ENCODE results near the gene TPRA1.

Gene TPRA1

DNA sequence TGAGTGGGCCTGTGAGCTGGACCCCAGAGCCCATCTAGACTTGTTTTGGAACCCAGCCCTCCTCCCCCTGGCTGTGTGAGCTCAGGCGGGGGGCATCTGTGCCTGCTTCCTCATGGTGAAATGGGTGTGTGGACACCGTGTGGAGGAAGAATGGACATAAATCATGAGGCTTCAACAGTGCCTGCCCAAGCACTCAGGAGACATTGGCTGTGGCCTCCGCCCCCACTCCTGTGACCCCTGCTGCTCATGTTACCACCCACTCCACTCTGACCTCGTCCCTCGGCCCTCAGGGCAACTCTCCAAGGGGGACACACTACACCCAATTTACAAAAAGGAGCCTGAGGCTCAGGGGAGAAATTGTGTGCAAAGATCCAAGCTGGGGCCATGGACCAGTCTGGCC is 16.6 kb downstream of the TPRA1 start:
- no peak for ATAC-seq
- TF ChIP-seq SNAI2 (CRISPR knock-in tag; IDR thresholded peaks at IDR 0.05) (no peak), RARB (CRISPR knock-in tag; IDR thresholded peaks at IDR 0.05) (no peak), ZC3H10 (CRISPR knock-in tag; IDR thresholded peaks at IDR 0.05) (no peak), GLIS3 (CRISPR knock-in tag; IDR thresholded peaks at IDR 0.05) (no peak), PPARA (CRISPR knock-in tag; IDR thresholded peaks at IDR 0.05; ENCODE audit: borderline replicate concordance) (no peak), BACH2 (CRISPR knock-in tag; IDR thresholded peaks at IDR 0.05; ENCODE audit: borderline replicate concordance) (no peak), ZNF565 (CRISPR knock-in tag; conservative IDR thresholded peaks at IDR 0.05; ENCODE audit: low read depth) (no peak), ESRRG (CRISPR knock-in tag; IDR thresholded peaks at IDR 0.05) (no peak), ZNF70 (CRISPR knock-in tag; IDR thresholded peaks at IDR 0.05) (no peak), POU6F1 (CRISPR knock-in tag; IDR thresholded peaks at IDR 0.05; ENCODE audit: borderline replicate concordance, low read depth) (no peak), TOX (CRISPR knock-in tag; IDR thresholded peaks at IDR 0.05; ENCODE audit: borderline replicate concordance) (no peak), ARNTL (CRISPR knock-in tag; IDR thresholded peaks at IDR 0.05; ENCODE audit: borderline replicate concordance, low read depth) (no peak), TCF4 (CRISPR knock-in tag; IDR thresholded peaks at IDR 0.05; ENCODE audit: borderline replicate concordance) (no peak), ZFP3 (CRISPR knock-in tag; IDR thresholded peaks at IDR 0.05) (no peak), PATZ1 (CRISPR knock-in tag; IDR thresholded peaks at IDR 0.05; ENCODE audit: borderline replicate concordance) (no peak), CSDC2 (CRISPR knock-in tag; IDR thresholded peaks at IDR 0.05) (no peak)
- TF ChIP-seq, protein P1, sequence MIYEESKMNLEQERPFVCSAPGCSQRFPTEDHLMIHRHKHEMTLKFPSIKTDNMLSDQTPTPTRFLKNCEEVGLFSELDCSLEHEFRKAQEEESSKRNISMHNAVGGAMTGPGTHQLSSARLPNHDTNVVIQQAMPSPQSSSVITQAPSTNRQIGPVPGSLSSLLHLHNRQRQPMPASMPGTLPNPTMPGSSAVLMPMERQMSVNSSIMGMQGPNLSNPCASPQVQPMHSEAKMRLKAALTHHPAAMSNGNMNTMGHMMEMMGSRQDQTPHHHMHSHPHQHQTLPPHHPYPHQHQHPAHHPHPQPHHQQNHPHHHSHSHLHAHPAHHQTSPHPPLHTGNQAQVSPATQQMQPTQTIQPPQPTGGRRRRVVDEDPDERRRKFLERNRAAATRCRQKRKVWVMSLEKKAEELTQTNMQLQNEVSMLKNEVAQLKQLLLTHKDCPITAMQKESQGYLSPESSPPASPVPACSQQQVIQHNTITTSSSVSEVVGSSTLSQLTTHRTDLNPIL (CRISPR knock-in tag; IDR thresholded peaks at IDR 0.05; ENCODE audit: low read depth) = no peak

- no peak for ATAC-seq
- TF ChIP-seq ESRRG (CRISPR knock-in tag; IDR thresholded peaks at IDR 0.05) (no peak), SNAI2 (CRISPR knock-in tag; IDR thresholded peaks at IDR 0.05) (no peak), RARB (CRISPR knock-in tag; IDR thresholded peaks at IDR 0.05) (no peak), ZFP30 (CRISPR knock-in tag; IDR thresholded peaks at IDR 0.05) (no peak), CSDC2 (CRISPR knock-in tag; IDR thresholded peaks at IDR 0.05) (no peak), ZNF70 (CRISPR knock-in tag; IDR thresholded peaks at IDR 0.05) (no peak), ZFP3 (CRISPR knock-in tag; IDR thresholded peaks at IDR 0.05) (no peak), TCF4 (CRISPR knock-in tag; IDR thresholded peaks at IDR 0.05; ENCODE audit: borderline replicate concordance) (no peak), ZNF8 (CRISPR knock-in tag; IDR thresholded peaks at IDR 0.05) (no peak), TOX (CRISPR knock-in tag; IDR thresholded peaks at IDR 0.05; ENCODE audit: borderline replicate concordance) (no peak), ZC3H10 (CRISPR knock-in tag; IDR thresholded peaks at IDR 0.05) (no peak), BACH2 (CRISPR knock-in tag; IDR thresholded peaks at IDR 0.05; ENCODE audit: borderline replicate concordance) (no peak), ZNF565 (CRISPR knock-in tag; conservative IDR thresholded peaks at IDR 0.05; ENCODE audit: low read depth) (no peak), PPARA (CRISPR knock-in tag; IDR thresholded peaks at IDR 0.05; ENCODE audit: borderline replicate concordance) (no peak), TSHZ2 (CRISPR knock-in tag; IDR thresholded peaks at IDR 0.05) (no peak), PATZ1 (CRISPR knock-in tag; IDR thresholded peaks at IDR 0.05; ENCODE audit: borderline replicate concordance) (no peak), POU6F1 (CRISPR knock-in tag; IDR thresholded peaks at IDR 0.05; ENCODE audit: borderline replicate concordance, low read depth) (no peak)
- TF ChIP-seq, protein P2, sequence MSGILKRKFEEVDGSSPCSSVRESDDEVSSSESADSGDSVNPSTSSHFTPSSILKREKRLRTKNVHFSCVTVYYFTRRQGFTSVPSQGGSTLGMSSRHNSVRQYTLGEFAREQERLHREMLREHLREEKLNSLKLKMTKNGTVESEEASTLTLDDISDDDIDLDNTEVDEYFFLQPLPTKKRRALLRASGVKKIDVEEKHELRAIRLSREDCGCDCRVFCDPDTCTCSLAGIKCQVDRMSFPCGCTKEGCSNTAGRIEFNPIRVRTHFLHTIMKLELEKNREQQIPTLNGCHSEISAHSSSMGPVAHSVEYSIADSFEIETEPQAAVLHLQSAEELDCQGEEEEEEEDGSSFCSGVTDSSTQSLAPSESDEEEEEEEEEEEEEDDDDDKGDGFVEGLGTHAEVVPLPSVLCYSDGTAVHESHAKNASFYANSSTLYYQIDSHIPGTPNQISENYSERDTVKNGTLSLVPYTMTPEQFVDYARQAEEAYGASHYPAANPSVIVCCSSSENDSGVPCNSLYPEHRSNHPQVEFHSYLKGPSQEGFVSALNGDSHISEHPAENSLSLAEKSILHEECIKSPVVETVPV (CRISPR knock-in tag; IDR thresholded peaks at IDR 0.05) = no peak
- TF ChIP-seq, protein P1 (CRISPR knock-in tag; IDR thresholded peaks at IDR 0.05; ENCODE audit: low read depth) = no peak
Measured at GRCh38 chr3:127573401-127573800, 17.1 kb downstream of the TPRA1 start.
